Tibial artery (tissue), 4 donors: Measurements from ENCODE around the gene VAV1.
"Not testable (repeated sequence)": the region's sequence is repeated elsewhere in the genome, so short reads cannot be mapped to it uniquely, and the experiment has no call there.

Experiments used
- DNase-seq, 2 donors: peaks; one replicate each; pipeline ENCODE4 v3.0.0-alpha.2; 2019
- H3K27ac ChIP-seq, 2 donors: fragments of 200-600 bp; sonication (generic) in 1 of 2; 1 replicate in 1 of 2; 2 replicates in 1 of 2; pipeline ENCODE4 v1.5.1; 2018 to 2019; ENCODE audit warnings: mild to moderate bottlenecking in 1 of 2
- H3K27me3 ChIP-seq, 2 donors: fragments of 200-600 bp; sonication (generic) in 1 of 2; one replicate each; pipeline versions ENCODE4 v1.5.1 to v1.6.0; 2016 to 2019
- H3K36me3 ChIP-seq, 3 donors: fragments of 200-600 bp; sonication (generic) in 2 of 3; one replicate each; pipeline ENCODE4 v1.5.1; 2016 to 2019; ENCODE audit warnings: mild to moderate bottlenecking in 2 of 3
- H3K4me1 ChIP-seq, 4 donors: fragments of 200-600 bp; sonication (generic) in 2 of 4; 1 replicate in 3 of 4; 2 replicates in 1 of 4; pipeline ENCODE4 v1.5.1; 2016 to 2019
- H3K4me3 ChIP-seq, 2 donors: fragments of 200-600 bp; sonication (generic) in 1 of 2; 1 replicate in 1 of 2; 2 replicates in 1 of 2; pipeline ENCODE4 v1.5.1; 2018 to 2019; ENCODE audit warnings: mild to moderate bottlenecking in 2 of 2
- H3K9me3 ChIP-seq, 3 donors: fragments of 200-600 bp; sonication (generic) in 1 of 3; one replicate each; pipeline ENCODE4 v1.5.1; 2016 to 2019
- CTCF ChIP-seq, 2 experiments: fragments of 200-600 bp in 1 of 2; fragments of 450-650 bp in 1 of 2; IDR thresholded peaks; one replicate each; pipeline ENCODE4 v1.5.1; 2017 to 2019; ENCODE audit warnings: antibody characterized with exemption in 2 of 2, mild to moderate bottlenecking in 1 of 2, moderate library complexity in 1 of 2
- intact Hi-C: fragments of 100-400 bp; cut with DNase I; formaldehyde crosslinking; loops from one replicate; pipeline ENCODE4 v1.15.0; 2023; ENCODE audit warnings: low total_unique reads

Gene VAV1

GRCh38 chr19:6766357-6767080 is 6.0 kb upstream of the VAV1 start:
- H3K27ac ChIP-seq: no peak overlapping the region
- no peak for DNase-seq
- intact Hi-C loops: no loop called here
- TF ChIP-seq CTCF (IDR thresholded peaks at IDR 0.05): no peak
- H3K36me3 ChIP-seq: no peaks in the 10 kb centered on the region
- H3K27me3 ChIP-seq: peaks cover 4 to 47% of the 10 kb centered on the region in 2 donors
- peaks cover 0 to 23% (median 6%) of the 10 kb centered on the region in 4 donors for H3K4me1 ChIP-seq
- no peaks in the 10 kb centered on the region for H3K9me3 ChIP-seq
- H3K4me3 ChIP-seq: no peak overlapping the region

- intact Hi-C loops: no loop called here
- Histone ChIP-seq H3K36me3 (no peaks in the 10 kb centered on the region), H3K27me3 (peaks cover 4 to 49% of the 10 kb centered on the region in 2 donors), H3K27ac (no peak overlapping the region), H3K4me3 (peak overlapping the region; percentile 12 to 23), H3K4me1 (peaks cover 0 to 23% (median 6%) of the 10 kb centered on the region in 4 donors), H3K9me3 (no peaks in the 10 kb centered on the region)
- DNase-seq: no peak
- no peak for TF ChIP-seq CTCF (IDR thresholded peaks at IDR 0.05)
These were observed 5.5 kb upstream of the VAV1 start for GRCh38 chr19:6767081-6767356.

GRCh38 chr19:6767357-6768235 is 4.9 kb upstream of the VAV1 start, which contains the start of gene SH2D3A:
Gene SH2D3A, minus strand, starts transcription at chr19:6767435. Its CDS starts 3,687 bp downstream, at chr19:6763748.
- H3K27me3 ChIP-seq: peaks cover 4 to 55% of the 10 kb centered on the region in 2 donors

GRCh38 chr19:6768236-6768785 is 4.2 kb upstream of the VAV1 start:
- DNase-seq: no peak
- no peak overlapping the region for H3K4me3 ChIP-seq
- no peaks in the 10 kb centered on the region for H3K36me3 ChIP-seq
- H3K27ac ChIP-seq: no peak overlapping the region
- TF ChIP-seq CTCF (IDR thresholded peaks at IDR 0.05): no peak
- intact Hi-C loops: no loop called here
- peaks cover 0 to 23% (median 6%) of the 10 kb centered on the region in 4 donors for H3K4me1 ChIP-seq
- H3K27me3 ChIP-seq: peaks cover 4 to 61% of the 10 kb centered on the region in 2 donors
- no peaks in the 10 kb centered on the region for H3K9me3 ChIP-seq

More at GRCh38 chr19:6767357-6768235, 4.9 kb upstream of the VAV1 start, which contains the start of gene SH2D3A:
- TF ChIP-seq CTCF (IDR thresholded peaks at IDR 0.05): no peak
- no peak for DNase-seq
- Histone ChIP-seq H3K27ac (no peak within 1 kb of the TSS), H3K4me1 (peaks cover 0 to 23% (median 6%) of the 10 kb centered on the region in 4 donors), H3K36me3 (no peaks in the 10 kb centered on the region), H3K9me3 (no peaks in the 10 kb centered on the region), H3K4me3 (peak within 1 kb of the TSS; percentile 12 to 23)
- intact Hi-C loops: no loop called here

- TF ChIP-seq CTCF (IDR thresholded peaks at IDR 0.05): peak; percentile 34 to 35
- Histone ChIP-seq H3K9me3 (no peaks in the 10 kb centered on the region), H3K4me1 (peaks cover 0 to 23% (median 6%) of the 10 kb centered on the region in 4 donors), H3K4me3 (no peak overlapping the region), H3K36me3 (no peaks in the 10 kb centered on the region), H3K27ac (no peak overlapping the region), H3K27me3 (peaks cover 4 to 58% of the 10 kb centered on the region in 2 donors)
- DNase-seq: no peak
- intact Hi-C loops: no loop called here
These were observed 3.4 kb upstream of the VAV1 start for GRCh38 chr19:6769006-6769619.

- peaks cover 4 to 40% of the 10 kb centered on the region in 2 donors for H3K27me3 ChIP-seq
- DNase-seq, H3K4me3 ChIP-seq, H3K9me3 ChIP-seq, H3K27ac ChIP-seq, intact Hi-C loops, H3K36me3 ChIP-seq: not testable (repeated sequence)
- peaks cover 0 to 13% (median 6%) of the 10 kb centered on the region in 4 donors for H3K4me1 ChIP-seq
These were observed 870 bp upstream of the VAV1 start for GRCh38 chr19:6771648-6772027.
